ENCODE measurements around the gene OXTR. TPM values are rescaled to one million over a fixed set of nuclear protein-coding genes. Genes with fewer than 3 reads are reported as not detected.

Gene OXTR
- total RNA-seq, 2 experiments from 2014 or later: 1.1 to 2.0 TPM

DNA sequence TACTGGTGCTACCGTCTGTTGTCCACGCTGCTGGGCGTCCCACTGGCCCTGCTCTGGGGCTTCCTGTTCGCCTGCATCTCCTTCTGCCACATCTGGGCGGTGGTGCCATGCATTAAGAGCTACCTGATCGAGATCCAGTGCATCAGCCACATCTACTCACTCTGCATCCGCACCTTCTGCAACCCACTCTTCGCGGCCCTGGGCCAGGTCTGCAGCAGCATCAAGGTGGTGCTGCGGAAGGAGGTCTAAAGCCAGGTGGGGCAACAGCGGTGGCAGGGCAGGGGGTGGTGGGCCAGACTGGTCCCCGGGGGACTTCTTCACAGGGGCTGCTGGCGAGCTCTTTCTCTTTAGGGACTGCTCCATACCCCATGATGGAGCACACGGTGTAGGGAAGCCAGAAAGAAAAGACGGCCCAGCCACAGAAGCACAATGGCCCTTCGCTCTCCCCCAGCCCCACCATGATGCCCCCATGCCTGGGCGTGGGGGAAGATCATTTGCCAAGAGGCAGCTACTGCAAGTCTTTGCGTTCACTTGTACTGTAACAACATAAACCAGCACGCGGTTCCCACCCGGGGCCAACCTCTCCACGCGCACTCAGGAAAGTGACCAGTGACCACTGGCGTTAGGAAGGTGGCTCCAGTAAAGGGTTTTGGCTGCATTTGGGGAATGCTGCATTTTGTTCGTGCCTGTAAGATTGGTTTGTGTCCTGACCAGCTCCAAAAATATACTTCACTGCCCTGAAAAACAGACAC lies 23.6 kb downstream of the OXTR start:
- CTCF ChIA-PET: interaction anchor here (2.3 kb wide), 1 partner anchor 24 kb away, joined by 10 read pairs; the partner anchor contains the start of gene OXTR
- POLR2A ChIA-PET: no interaction called here
- no peaks in the 10 kb centered on the region for H3K36me3 Mint-ChIP-seq (ENCODE audit: low read depth)
- no peaks in the 10 kb centered on the region for H3K4me1 Mint-ChIP-seq (ENCODE audit: low read depth)
- H3K27ac Mint-ChIP-seq: no peak overlapping the region
- H3K4me3 Mint-ChIP-seq: no peak overlapping the region
- TF ChIP-seq, protein P1, sequence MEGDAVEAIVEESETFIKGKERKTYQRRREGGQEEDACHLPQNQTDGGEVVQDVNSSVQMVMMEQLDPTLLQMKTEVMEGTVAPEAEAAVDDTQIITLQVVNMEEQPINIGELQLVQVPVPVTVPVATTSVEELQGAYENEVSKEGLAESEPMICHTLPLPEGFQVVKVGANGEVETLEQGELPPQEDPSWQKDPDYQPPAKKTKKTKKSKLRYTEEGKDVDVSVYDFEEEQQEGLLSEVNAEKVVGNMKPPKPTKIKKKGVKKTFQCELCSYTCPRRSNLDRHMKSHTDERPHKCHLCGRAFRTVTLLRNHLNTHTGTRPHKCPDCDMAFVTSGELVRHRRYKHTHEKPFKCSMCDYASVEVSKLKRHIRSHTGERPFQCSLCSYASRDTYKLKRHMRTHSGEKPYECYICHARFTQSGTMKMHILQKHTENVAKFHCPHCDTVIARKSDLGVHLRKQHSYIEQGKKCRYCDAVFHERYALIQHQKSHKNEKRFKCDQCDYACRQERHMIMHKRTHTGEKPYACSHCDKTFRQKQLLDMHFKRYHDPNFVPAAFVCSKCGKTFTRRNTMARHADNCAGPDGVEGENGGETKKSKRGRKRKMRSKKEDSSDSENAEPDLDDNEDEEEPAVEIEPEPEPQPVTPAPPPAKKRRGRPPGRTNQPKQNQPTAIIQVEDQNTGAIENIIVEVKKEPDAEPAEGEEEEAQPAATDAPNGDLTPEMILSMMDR (IDR thresholded peaks at IDR 0.05): no peak
- ATAC-seq (no peak), DNase-seq (no peak)
- no peaks in the 10 kb centered on the region for H3K9me3 Mint-ChIP-seq
- intact Hi-C loops (cut with micrococcal nuclease): no loop called here
- H3K27me3 Mint-ChIP-seq: peaks cover 5% of the 10 kb centered on the region

DNA sequence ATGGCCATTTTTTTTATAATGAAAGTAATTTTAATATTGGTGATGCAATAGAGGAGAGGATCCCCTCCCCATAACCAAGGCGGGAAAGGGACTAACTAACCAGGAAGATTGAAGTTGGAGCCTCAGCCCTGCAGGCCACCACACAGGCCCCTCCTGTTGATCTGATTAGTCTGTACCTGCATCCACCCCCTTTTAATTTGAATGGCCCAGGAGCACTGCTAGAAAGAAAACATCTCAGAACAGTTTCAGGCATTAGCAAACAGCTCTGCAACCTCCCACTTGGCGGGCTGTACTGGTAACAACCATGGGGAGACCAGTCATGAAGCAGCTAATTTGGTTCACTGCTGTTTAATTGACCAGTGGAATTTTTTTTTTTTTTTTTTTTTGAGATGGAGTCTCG lies 25.5 kb downstream of the OXTR start:
- Mint-ChIP-seq H3K4me3 (no peak overlapping the region), H3K36me3 (ENCODE audit: low read depth) (no peaks in the 10 kb centered on the region), H3K9me3 (no peaks in the 10 kb centered on the region), H3K27ac (no peak overlapping the region), H3K27me3 (peaks cover 5% of the 10 kb centered on the region), H3K4me1 (ENCODE audit: low read depth) (peaks cover 2% of the 10 kb centered on the region)
- DNase-seq: no peak
- TF ChIP-seq, protein P1 (IDR thresholded peaks at IDR 0.05): no peak
- ChIA-PET CTCF (no interaction called here), POLR2A (no interaction called here)
- ATAC-seq: no peak
- intact Hi-C loops (cut with micrococcal nuclease): no loop called here

DNA sequence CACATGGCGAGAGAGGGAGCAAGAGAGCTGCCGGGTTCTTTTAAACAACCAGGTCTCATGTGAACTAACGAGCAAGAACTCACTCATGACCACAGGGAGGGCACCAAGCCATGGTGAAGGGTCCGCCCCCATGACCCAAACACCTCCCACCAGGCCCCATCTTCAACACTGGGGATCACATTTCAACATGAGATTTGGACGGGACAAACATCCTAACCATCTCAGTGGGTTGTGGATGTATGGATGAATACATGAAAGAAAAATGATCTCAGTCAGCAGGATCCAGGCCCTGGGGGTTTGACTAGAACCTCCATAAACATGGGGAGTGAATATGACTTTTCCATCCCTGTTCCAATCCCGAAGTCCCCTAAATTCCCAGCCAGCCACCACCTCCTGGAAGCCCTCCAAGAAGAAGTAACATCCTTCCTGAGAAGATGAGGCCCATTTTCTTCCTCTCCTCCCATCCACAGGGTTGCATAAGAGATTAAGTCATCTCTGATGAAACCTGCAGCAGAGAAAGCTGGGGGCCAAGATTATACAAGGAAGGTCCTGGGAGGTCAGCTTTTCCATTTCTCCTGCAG lies 26.3 kb downstream of the OXTR start:
- DNase-seq (no peak), ATAC-seq (no peak)
- Mint-ChIP-seq H3K4me1 (ENCODE audit: low read depth) (peaks cover 2% of the 10 kb centered on the region), H3K27ac (no peak overlapping the region), H3K4me3 (no peak overlapping the region), H3K27me3 (peaks cover 5% of the 10 kb centered on the region), H3K36me3 (ENCODE audit: low read depth) (no peaks in the 10 kb centered on the region), H3K9me3 (no peaks in the 10 kb centered on the region)
- ChIA-PET CTCF (no interaction called here), POLR2A (no interaction called here)
- intact Hi-C loops (cut with micrococcal nuclease): no loop called here
- TF ChIP-seq, protein P1 (IDR thresholded peaks at IDR 0.05): no peak

DNA sequence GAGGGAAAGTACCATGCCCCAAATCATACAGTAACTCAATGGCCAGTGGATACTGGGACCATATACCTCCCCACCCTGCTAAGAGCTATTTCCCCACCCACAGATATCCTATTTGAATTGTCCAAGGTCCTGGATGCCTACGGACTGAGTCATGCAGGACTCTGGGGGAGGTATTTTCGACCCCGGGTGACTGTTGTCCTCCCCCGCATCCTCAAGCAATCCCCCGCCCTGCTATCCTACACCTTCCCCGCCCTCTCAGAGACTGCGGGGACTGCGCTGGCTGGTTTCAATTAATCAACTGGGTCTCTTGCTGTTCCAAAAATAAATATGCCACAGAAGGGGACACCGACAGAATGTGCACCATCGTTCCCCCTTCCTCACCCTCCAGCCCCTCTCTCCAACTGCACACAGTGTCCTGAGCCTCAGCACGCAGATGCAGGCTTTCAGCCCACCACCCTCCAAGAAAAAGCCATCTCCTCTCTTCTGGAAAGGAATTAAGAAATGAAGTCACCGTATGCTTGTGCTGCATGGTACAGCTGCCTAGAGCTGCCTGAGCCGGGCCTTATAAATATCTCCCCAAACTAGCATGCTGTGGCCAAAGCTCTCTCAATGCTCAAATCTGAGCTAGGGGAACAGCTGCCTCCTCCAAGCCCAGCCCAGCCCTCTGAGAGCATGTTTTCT lies 27.7 kb downstream of the OXTR start:
- ATAC-seq: no peak
- Mint-ChIP-seq H3K27me3 (peaks cover 5% of the 10 kb centered on the region), H3K27ac (no peak overlapping the region), H3K4me1 (ENCODE audit: low read depth) (peaks cover 2% of the 10 kb centered on the region), H3K4me3 (no peak overlapping the region), H3K9me3 (no peaks in the 10 kb centered on the region), H3K36me3 (ENCODE audit: low read depth) (no peaks in the 10 kb centered on the region)
- no peak for DNase-seq
- intact Hi-C loops (cut with micrococcal nuclease): no loop called here
- CTCF ChIA-PET: no interaction called here
- POLR2A ChIA-PET: no interaction called here
- TF ChIP-seq, protein P1 (IDR thresholded peaks at IDR 0.05): no peak
